GM12892 (cell line): ENCODE data around the gene PRPS1.
"Not testable (repeated sequence)": the region's sequence is repeated elsewhere in the genome, so short reads cannot be mapped to it uniquely, and the experiment has no call there.

Experiments used
- DNase-seq: peaks from one replicate; pipeline ENCODE4 v3.0.0; 2011; ENCODE audit not compliant: insufficient read length
- FAIRE-seq: peaks from 2 replicates; lab custom pipeline; 2011; peaks lifted over from hg19 to GRCh38; lab: Jason Lieb, UNC
- POLR2A ChIP-seq: IDR thresholded peaks from 2 replicates; pipeline ENCODE4 v1.6.1; 2011; ENCODE audit warnings: low read depth, low read length, control low read depth
- POLR2AphosphoS5 ChIP-seq: IDR thresholded peaks from 2 replicates; pipeline ENCODE4 v1.6.1; 2011; ENCODE audit warnings: low read depth, low read length, control low read depth
- TAF1 ChIP-seq: IDR thresholded peaks from 2 replicates; pipeline ENCODE4 v1.6.1; 2011; ENCODE audit warnings: low read depth, mild to moderate bottlenecking, control low read depth, low read length, borderline replicate concordance

The PRPS1 gene

DNA sequence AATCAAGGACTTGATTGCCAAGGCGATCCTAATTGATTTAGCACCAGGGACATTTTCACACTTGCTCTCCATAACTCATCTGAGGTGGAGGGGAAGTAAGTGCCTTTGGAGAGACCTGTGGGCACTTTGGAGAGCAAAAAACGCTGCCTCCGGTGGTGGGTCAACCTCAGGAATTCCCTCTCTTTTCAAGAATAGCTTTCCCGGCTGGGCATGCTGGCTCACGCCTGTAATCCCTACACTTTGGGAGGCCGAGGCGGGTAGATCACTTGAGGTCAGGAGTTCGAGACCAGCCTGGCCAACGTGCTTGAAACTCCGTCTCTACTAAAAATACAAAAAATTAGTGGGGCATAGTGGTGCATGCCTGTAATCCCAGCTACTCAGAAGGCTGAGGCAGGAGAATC lies 49.2 kb downstream of the PRPS1 start:
- DNase-seq (no peak), FAIRE-seq (no peak)
- TF ChIP-seq TAF1 (no peak), POLR2A (no peak), POLR2AphosphoS5 (no peak)

GRCh38 chrX:107677909-107678308 lies 49.6 kb downstream of the PRPS1 start:
- DNase-seq (no peak), FAIRE-seq (no peak)
- TF ChIP-seq TAF1 (no peak), POLR2AphosphoS5 (no peak), POLR2A (no peak)

DNA sequence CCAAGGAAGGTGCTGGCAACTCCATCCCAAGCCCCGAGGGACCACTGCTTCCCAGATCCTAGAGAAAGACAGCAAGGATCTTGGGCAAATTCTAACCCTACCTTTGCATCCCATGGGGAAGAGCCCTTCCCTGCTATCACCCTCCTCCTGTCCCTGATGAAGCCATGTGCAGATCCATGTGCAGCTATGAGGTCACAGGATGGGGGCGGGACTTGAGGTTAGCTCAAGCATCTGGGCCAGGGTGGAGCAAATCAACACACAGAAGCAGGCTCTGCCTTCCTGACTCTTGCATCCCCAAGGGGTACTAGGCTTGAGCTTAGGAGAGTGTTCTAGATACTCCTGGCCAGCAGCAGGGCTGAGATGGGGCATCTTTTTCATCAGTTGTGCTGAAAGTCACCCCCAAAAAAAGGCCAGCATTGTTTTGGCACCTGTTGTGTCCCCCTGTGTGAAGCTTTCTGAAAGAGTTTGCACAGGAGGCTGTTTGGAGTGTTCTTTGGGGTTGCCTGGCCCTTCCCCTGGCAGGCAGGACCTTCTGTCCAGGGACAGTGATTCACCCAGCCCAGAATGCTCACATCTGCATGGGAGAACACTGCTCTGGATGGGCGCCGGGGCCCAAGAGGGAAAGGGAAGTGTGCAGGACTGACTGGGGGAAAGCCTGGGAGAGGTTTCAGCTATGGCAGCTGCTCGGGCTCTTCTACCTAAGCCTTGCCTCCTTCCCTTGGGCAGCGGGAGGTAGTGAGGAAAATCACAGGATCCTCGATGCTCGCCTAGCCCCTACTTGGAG lies 50.8 kb downstream of the PRPS1 start:
- FAIRE-seq (peak; percentile 83), DNase-seq (no peak)
- TF ChIP-seq POLR2AphosphoS5: no peak
- no peak for TF ChIP-seq POLR2A
- TF ChIP-seq TAF1: no peak

- TF ChIP-seq POLR2AphosphoS5 (no peak), POLR2A (no peak), TAF1 (no peak)
- FAIRE-seq: no peak
- no peak for DNase-seq
Measured at GRCh38 chrX:107682256-107682655, 53.9 kb downstream of the PRPS1 start.

DNA sequence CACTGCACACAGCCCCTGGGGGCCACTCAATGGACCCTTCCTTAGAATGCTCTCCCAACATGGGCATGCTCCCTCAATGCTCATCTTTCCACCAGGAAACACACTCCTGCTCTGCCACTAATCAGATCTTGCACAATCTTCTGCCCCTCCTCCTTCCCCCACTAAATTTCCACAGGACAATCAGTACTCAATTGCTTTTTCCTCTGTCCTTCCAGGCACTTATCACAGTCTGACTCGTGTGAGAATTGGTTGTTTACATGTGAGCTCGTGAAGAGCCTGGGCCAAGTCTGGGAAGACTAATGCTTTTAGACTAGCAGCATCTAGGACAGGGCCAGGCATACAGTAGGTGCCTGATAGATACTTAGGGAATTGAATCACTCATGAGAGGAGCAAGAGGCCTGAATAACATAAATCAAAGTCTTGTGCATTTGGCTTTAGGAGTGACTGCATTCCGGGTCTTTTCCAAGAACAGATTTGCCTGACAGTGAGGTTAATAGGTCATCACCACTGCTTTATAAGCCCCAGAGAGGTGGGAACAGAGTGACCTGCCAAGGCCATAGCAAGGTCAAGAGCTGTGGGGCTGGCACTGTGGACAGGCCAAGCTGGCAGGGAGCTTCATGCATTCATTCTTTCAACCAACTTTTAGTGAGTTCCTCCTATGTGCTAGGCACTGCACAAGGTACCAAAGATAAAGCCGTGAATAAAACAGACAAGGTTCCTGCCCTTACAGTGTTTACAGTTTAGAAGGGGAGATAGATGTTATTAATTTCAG lies 55.0 kb downstream of the PRPS1 start:
- DNase-seq: no peak
- no peak for FAIRE-seq
- TF ChIP-seq POLR2AphosphoS5 (no peak), TAF1 (no peak), POLR2A (no peak)

- DNase-seq (no peak), FAIRE-seq (no peak)
- no peak for TF ChIP-seq POLR2AphosphoS5
- TF ChIP-seq TAF1: no peak
Measured at GRCh38 chrX:107683931-107684330, 55.6 kb downstream of the PRPS1 start.

- FAIRE-seq (peak; percentile 82), DNase-seq (no peak)
- no peak for TF ChIP-seq TAF1
- TF ChIP-seq POLR2A: no peak
- TF ChIP-seq POLR2AphosphoS5: no peak
Measured at GRCh38 chrX:107684956-107685385, 56.7 kb downstream of the PRPS1 start.

DNA sequence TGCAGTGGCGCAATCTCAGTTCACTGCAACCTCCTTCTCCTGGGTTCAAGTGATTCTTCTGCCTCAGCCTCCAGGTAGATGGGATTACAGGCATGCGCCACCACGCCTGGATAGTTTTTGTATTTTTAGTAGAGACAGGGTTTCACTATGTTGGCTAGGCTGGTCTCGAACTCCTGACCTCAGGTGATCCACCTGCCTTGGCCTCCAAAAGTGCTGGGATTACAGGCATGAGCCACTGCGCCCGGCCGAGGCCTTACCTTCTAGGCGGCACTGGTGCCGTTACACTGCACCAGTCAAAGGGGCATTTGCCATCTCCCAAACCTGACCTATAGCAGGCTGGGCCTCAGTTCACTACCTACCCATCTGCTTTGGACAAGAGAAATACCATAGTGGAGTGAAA lies 57.3 kb downstream of the PRPS1 start:
- FAIRE-seq, DNase-seq: not testable (repeated sequence)

GRCh38 chrX:107686026-107686425 lies 57.7 kb downstream of the PRPS1 start:
- TF ChIP-seq POLR2AphosphoS5: no peak
- TF ChIP-seq POLR2A: no peak
- no peak for TF ChIP-seq TAF1
- FAIRE-seq (peak; percentile 53), DNase-seq (no peak)

DNA sequence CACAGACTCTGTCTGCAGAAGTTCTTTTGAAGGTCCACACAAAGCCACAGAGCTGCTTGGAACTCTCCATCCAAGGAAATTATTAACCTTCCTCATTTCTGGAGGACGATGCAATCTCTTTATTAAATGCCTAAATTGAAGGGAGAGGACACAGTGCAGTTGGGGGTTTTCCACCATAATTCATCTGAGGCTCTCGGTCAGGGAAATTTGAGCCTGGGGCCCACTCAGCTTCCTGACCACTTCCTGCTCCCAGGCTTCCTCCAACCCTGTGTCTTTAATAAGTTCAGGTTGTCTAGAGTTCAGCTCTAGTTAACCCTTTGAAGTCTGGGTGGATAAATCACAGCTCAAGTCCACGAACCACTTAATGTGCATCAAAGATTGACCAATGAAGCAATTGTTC lies 58.5 kb downstream of the PRPS1 start:
- peak; percentile 24 for FAIRE-seq
- TF ChIP-seq POLR2A (no peak), TAF1 (no peak), POLR2AphosphoS5 (no peak)
- DNase-seq: no peak

DNA sequence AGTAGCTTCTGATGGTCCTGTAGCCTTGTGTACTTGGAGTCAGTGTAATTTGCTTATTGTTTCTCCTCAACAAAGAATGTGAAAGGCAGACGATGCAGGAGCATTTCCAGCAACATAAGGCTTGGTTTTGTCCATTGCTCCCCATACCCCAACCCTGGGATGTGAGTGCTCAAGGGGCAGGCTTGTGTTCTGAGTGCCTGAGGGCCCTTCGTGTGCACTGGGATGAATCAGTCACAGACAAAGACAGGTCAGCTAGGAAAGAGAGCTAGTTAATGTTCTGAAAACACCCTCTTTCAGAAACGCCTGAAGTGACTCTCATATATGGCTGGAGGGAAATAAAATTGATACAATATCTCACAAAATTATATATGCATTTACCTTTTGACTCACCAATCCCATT lies 59.1 kb downstream of the PRPS1 start:
- no peak for TF ChIP-seq POLR2AphosphoS5
- no peak for TF ChIP-seq TAF1
- TF ChIP-seq POLR2A: no peak
- FAIRE-seq (no peak), DNase-seq (no peak)

- DNase-seq (no peak), FAIRE-seq (no peak)
- TF ChIP-seq TAF1: no peak
- TF ChIP-seq POLR2AphosphoS5: no peak
- TF ChIP-seq POLR2A: no peak
Measured at GRCh38 chrX:107691024-107691448, 62.7 kb downstream of the PRPS1 start.
